Stimulated activated CD8-positive, alpha-beta memory T cell treated with anti-CD3 and anti-CD28 coated beads, Interleukin-7, amount 100 ng/mL, for 4 hours (primary cell): ENCODE measurements around the gene ADAMTS10.
"Not testable (repeated sequence)": the region's sequence is repeated elsewhere in the genome, so short reads cannot be mapped to it uniquely, and the experiment has no call there.

ENCODE experiments used
- DNase-seq, 2 donors: peaks; one replicate each; pipeline ENCODE4 v3.0.0-alpha.2; 2020; ENCODE audit warnings: low read depth in 2 of 2

Gene ADAMTS10

DNA sequence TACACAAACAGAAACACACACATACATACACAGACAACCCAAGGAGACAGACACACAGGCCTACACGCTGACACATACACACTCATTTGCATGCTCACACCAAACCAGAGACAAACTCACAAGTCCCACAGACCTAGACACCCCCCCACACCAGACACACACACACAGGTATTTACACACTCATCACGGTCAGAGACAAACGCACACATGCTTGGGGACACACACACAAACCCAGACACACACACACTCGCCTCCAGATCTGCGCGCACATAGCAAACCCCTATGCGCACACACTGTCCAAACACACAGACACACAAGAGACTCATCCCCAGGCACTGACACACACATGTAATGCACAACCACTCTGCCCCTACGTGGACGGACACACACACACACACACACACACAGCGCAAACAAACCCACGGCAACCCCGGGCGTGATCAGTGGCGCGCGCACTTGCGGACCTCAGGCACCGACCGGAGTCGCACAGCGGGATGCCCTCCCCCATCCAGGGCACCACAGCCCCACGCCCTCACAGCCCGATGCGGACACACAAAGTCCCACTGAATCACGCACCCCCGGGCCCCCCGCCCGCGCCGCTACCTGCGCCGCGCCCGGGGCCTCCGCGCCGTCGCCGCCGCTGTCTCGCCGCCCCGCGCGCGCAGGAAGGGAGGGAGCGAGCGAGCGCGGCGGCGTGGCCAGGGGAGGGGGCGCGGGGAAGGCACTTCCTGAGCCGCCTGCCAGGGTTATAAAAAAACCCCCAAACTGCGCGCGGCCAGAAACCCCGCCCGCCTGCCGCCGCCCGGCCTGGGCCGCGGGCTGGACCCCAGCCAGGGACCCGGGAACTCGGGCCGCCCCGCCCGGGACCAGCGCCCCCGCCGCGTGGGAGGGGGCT is at the start of gene ADAMTS10:
TSS of gene ADAMTS10 (minus strand) at position 675 of the 895 bp plus-strand sequence. CDS start 5,005 bp downstream, outside the sequence.
- peak in 1 of 2 donors; percentile 45 for DNase-seq

DNA sequence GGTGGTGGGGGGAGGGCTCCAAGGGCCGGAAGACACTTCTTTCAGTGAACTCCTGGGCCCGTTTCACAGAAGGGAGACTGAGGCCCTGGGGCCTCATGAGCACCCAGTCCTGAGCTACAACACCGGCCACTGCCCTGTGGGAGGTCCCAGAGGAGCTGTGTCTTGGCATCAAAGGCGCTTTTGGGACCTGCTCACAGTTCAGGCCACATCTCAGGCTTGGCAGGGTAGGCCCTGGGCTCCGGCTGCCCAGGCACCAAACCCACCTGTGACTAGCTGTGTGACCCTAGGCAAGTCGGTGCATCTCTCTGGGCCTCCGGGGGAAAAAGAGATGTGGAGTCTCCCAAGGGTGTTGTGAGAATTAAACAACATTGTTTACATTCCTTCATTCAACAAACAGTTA is 49.4 kb upstream of the ADAMTS10 start:
- DNase-seq = no peak

DNA sequence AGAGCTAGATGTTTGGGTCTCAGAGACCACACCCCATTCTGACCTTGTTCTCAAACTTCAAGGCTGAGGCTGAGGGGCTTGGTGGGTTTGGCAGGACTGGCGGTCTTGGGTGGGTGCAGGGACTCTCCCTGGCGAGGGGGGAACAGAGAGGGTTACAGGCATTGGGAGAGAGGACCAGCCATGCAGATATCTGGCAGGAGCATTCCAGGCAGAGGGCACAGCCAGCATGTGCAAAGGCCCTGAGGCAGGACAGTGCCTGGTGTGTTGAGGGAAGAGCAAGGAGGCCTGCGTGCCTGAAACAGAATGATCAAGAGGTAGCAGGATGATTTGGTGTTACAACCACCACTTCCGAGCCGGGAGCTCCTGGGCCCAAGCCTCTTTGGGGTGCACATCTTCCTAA is 47.4 kb upstream of the ADAMTS10 start:
- no peak for DNase-seq

DNA sequence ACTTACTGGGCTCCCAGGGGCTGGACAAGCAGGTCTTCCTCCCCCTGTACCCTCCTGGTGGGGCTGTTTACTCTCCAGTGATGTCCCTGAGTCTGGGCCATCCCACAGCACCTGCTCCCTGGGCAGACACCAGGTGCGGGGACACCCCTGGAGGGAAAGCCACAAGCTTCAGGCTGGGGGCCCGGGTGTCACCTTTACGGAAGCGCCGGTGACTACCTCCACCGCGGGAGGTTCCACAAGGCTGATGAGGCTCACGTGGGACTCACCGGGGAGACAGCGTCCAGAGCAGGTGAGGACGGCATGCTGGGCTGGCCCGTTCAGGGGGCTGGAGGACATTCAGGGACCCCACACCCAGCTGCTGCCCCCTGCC is 44.8 kb upstream of the ADAMTS10 start:
- peak; percentile 18 to 32 for DNase-seq

DNA sequence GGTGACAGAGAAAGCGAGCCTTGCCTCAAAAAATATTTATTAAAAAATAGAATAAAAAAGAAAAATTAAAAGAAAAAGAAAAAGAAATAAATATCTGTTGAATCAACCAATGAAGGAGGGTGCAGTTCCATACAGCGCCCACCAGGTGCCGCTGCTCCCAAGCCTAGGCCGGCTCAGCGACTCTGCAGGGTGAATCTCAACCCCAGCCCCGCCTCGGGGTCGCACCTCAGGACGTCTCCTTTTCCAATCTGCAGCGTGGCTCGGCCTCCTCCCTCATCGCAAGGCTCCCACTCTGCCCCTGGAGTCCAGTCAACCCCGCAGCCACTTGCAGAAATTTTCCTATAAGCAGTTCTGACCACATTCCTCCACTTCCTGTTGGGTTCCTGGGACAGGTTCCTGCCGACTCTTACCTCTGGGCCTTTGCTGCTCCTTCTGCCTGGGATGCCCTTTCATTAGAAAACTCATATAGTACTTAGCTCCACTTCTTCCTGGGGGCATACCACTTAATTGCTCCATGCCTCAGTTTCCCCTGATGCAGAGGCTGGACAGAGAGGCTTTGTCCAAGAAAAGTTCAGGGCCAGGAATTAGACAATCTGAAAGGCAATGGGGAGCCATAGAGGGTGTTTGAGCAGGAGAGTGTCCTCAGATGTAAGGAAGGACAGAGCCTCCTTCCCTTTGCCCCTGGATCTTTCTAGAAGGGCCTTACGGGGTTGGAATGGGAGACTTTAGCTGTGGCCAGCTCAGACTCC is 44.2 kb upstream of the ADAMTS10 start:
- peak; percentile 40 to 59 for DNase-seq

GRCh38 chr19:8648240-8648639 is 37.7 kb upstream of the ADAMTS10 start:
- no peak for DNase-seq

GRCh38 chr19:8643860-8644653 is 33.5 kb upstream of the ADAMTS10 start:
- DNase-seq = no peak

GRCh38 chr19:8642561-8642960 is 32.0 kb upstream of the ADAMTS10 start:
- DNase-seq = no peak

DNA sequence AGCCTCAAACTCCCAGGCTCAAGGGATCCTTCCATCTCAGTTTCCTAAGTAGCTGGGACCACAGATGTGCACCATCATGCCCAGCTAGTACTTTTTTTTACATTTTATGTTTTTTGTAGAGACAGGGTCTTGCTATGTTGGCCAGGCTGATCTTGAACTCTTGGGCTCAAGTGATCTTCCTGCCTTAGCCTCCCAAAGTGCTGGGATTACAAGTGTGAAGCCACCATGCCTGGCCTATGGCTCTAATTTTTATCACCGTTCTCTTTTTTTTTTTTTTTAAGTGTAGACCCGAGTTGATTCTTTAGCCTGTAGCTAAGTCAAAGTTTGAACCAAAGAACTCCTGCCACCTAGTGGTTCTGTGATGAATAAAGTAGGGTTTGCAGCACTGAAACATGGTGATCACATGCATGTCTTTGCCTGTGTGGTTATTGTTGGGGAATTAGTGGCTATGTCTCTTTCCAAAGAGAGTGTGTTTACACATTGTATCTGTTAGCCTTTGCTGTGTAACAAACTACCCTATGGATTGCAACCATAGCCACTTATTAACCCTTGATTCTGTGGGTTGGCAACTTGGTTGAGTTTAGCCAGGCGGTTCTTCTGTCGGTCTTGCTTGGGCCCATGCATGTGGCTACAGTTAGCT is 31.5 kb upstream of the ADAMTS10 start:
- peak in 1 of 2 donors; percentile 15 for DNase-seq

- DNase-seq = no peak
These were observed 30.8 kb upstream of the ADAMTS10 start for GRCh38 chr19:8641221-8641907.

GRCh38 chr19:8640402-8641004 is 30.0 kb upstream of the ADAMTS10 start:
- DNase-seq = no peak

GRCh38 chr19:8639821-8640401 is 29.4 kb upstream of the ADAMTS10 start:
- no peak for DNase-seq

DNA sequence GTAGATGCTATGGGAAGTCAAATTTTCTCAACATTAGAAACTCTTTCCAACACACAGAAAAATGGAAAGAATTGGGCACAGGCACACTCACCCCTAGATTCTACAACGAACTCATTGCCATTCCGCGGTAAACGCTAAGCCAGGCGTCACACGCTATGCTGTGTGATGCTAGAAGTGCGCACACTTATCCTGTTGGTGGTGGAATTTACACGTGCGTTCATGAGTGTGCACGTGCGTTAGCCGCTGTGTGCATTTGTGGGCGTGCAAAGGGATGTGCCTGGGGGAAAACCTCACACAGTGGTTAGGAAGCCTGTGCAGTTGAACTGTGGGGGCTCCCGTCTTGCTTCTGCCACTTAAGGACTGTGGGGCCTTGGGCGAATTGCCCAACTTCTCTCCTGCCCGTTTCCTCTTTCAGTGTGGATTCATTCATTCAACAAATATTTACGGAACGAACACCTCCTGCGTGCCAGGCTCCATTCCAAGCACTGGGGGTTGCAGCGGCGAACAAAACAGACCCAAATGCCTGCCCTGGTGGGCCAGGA is 27.6 kb upstream of the ADAMTS10 start:
- no peak for DNase-seq

- not testable (repeated sequence) for DNase-seq
These were observed 26.6 kb upstream of the ADAMTS10 start for GRCh38 chr19:8637070-8637469.

- no peak for DNase-seq
These were observed 24.9 kb upstream of the ADAMTS10 start for GRCh38 chr19:8635422-8635821.

GRCh38 chr19:8631425-8631819 is 20.9 kb upstream of the ADAMTS10 start:
- DNase-seq = no peak

DNA sequence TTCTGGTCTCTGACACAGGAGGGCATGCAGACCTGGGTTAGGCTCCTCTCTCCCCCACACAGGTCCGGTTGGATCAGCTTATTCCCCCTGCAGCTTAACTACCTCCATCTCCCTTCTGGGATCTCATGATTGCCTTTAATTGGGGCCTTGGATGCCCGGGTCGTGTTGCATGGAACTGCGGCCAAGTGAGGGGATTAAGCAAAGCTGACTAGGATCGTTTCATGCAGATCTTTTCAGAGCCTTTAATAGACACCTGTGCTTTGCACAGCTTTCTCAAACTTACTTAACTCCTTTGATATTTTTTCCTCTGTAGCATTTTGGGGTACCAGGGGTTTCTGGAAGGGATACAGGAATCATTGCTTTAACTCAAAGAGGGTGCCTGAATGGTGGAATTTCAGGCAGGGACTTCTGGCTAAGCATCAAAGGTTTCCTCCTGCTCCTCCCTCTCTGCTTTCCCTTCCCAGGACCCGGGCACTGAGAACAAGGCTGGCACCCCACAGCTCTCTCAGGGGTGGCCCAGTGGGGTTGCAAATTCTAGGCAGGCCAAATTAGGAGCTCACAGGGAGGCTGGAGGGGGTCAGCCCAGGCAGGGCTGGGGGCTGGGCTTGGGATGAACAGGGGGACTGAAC is 20.4 kb upstream of the ADAMTS10 start:
- DNase-seq = no peak

DNA sequence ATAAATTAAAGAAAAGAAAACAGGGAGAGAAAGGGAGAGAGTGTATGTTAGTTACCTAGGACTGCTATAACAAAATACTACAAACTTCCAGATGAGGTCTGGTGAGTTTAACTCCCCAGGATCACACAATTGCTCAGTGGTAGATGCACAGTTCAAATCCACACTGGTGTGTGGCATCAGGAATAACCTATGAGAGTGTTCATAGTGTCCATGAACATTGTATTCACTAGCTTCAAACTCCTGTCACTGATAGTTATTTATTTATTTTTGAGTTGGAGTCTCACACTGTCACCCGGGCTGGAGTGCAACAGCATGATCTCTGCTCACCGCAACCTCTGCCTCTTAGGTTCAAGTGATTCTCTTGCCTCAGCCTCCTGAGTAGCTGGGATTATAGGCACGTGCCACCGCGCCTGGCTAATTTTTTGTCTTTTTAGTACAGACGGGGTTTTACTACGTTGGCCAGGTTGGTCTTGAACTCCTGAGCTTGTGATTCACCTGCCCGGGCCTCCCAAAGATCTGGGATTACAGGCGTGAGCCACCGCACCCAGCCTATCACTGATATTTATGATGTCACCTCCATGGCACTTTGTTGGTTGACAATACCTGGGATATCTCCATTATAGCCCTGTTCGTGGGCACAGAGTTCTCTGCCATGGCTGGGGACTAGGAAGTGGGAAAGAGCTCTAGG is 19.6 kb upstream of the ADAMTS10 start, which contains the start of gene NFILZ:
TSS of gene NFILZ (plus strand) at position 638 of the 688 bp plus-strand sequence. CDS start 46,133 bp downstream, outside the sequence.
- no peak for DNase-seq

DNA sequence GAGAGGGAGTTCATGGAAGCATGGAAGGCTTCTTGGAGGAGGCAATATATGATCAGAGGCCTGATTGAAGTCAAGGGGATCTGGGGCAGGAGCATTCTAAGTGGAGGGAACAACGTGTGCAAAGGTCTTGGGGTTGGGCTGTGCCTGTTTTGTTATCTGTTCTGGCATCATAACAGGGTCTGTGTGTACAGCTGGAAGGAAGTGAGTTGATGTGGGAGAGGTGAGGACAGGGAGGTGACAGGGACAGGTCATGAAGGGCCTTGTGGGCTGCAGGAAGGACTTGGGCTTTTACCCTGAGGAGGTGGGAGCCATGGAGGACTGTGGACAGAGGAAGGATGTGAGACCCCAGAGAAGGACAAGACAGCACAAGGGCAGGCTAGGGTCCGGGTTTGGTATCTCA is 18.7 kb upstream of the ADAMTS10 start:
- DNase-seq = no peak
